GM19395 (cell line): ENCODE results near the gene TRABD2A.
A peak's percentile ranks its signal among the peaks of the same experiment; 100 is the strongest.
"Not testable (repeated sequence)": the region's sequence is repeated elsewhere in the genome, so short reads cannot be mapped to it uniquely, and the experiment has no call there.

Experiments
- ATAC-seq: cut with Tn5 transposase; IDR thresholded peaks from one replicate; pipeline ENCODE4 v1.9.1; 2021; ENCODE audit warnings: mild to moderate bottlenecking, moderate library complexity; ENCODE audit not compliant: unreplicated experiment

The TRABD2A gene

DNA sequence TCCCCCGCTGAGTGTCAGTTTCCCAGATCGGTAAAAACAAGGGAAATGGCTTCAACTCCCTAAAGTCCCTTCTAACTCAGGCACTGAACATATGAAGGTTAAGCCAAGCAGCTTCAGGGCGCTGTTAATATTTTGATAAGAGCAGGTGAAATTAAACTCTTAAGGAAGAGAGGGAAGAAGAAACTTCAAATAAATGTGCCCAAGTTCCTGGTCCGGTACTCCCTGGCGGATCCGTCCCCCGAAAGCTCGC, 564 bp downstream of the TRABD2A start:
- no peak for ATAC-seq

DNA sequence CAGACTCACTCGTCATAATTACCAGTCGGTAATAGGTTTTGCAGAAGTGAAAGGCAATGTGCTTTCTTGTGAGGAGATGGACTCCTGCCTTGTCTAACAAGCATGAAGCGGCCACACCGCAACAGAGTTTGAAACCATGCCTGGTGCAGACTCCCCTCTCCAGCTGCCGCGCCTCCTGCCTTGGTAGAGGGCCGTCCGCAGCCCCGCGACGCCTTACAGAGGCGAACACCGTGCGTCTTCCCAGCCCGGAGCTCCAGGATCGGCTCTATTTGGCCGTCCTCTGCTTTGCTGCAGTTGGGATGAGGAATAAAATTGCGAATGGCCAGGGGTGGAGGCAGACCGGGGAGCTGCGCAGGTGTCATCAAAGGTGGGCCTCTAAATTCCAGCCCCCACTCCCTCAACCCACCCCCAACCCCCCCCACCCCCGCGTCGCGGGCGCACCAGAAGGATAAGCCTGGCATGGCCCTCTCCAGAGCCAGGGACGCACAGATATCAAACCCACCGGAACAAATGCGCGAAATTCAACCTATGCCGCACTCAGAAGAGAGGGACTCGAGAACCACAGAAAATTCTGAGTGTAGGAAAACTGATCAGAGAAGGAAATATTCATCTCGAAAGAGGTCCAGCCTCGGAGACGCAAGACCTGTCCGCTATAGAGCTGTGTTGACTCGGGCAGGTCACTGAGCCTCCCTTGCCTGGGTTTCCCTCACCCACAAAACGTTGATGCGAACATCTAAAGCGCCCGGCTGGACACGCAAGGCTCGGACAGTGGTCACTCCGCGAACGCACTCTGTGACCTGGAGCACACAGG, 1.1 kb downstream of the TRABD2A start:
- peak; percentile 70 for ATAC-seq

DNA sequence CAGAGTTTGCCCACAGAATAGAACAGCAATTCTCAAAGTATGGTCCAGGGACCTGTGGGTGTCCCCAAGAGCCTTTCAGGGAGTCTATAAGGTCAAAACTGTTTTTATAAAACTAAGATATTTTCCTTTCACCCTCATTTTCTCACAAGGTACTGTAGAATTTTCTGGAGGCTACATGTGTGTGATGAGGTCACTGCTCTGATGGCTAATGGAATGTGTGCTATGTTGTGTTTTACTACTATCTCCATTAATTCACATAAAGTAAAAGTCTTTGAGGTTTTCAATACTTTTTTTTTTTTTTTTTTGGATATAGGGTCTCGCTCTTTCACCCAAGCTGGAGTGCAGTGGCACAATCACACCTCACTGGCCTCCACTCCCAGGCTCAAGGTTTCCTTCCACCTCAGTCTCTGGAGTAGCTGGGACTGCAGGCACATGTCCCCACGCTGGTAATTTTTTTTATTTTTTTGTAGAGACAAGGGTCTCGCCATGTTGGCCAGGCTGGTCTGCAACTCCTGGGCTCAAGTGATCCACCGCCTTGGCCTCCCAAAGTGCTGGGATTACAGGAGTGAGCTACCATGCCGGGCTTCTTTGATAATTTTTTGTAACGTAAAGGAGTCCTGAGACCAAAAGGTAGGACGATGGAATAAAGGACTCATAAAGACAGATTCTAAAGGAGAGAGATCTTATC, 1.8 kb downstream of the TRABD2A start:
- no peak for ATAC-seq

- no peak for ATAC-seq
Observed at GRCh38 chr2:84878459-84878858, 2.4 kb downstream of the TRABD2A start.

- ATAC-seq = no peak
Observed at GRCh38 chr2:84876369-84876768, 4.5 kb downstream of the TRABD2A start.

GRCh38 chr2:84875619-84876018, 5.3 kb downstream of the TRABD2A start:
- ATAC-seq = not testable (repeated sequence)

- ATAC-seq = no peak
Observed at GRCh38 chr2:84875213-84875560, 5.7 kb downstream of the TRABD2A start.

DNA sequence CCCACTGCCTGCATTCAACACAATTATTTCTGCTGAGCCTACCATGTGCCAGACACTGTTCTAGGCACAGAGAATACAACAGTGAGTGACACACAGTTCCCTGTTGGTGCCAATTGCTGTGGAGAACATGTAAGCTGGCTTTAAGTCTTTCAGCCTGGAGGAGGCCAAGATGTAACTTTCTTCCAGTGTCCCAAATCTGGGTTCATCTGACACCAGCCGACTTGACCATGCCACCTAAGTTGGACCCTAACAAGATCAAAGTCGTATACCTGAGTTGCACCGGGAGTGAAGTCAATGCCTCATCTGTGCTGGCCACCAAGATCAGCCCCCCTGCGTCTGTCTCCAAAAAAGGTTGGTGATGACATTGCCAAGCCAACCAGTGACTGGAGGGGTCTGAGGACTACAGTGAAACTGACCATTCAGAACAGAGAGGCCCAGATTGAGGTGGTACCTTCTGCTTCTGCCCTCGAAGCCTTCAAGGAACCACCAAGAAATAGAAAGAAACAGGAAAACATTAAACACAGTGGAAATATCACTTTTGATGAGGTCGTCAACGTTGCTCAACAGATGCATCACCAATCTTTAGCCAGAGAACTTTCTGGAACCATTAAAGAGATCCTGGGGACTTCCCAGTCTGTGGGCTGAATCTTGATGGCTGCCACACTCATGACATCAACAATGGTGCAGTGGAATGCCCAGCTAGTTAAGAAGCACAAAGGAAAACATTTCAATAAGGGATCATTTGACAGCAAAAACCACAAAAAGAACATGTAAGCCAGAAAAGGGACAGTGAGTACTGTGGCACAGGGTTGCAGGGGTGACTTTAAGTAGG, 6.3 kb downstream of the TRABD2A start:
- ATAC-seq = no peak

GRCh38 chr2:84873350-84873749, 7.5 kb downstream of the TRABD2A start:
- no peak for ATAC-seq

DNA sequence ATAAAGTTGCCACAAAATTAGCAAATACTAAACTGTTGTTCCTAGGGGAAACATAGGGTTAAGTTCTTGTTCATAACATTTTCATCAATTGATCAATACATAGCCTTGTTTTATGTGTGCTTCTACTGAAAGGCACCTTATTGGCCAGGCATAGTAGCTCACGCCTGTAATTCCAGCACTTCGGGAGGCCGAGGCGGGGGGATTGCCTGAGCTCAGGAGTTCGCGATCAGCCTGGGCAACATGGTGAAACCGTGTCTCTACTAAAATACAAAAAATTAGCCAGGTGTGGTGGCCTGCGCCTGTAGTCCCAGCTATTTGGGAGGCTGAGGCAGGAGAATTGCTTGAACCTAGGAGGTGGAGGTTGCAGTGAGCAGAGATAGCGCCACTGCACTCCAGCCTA, 8.2 kb downstream of the TRABD2A start:
- ATAC-seq = not testable (repeated sequence)

- no peak for ATAC-seq
Observed at GRCh38 chr2:84870306-84870705, 10.6 kb downstream of the TRABD2A start.

DNA sequence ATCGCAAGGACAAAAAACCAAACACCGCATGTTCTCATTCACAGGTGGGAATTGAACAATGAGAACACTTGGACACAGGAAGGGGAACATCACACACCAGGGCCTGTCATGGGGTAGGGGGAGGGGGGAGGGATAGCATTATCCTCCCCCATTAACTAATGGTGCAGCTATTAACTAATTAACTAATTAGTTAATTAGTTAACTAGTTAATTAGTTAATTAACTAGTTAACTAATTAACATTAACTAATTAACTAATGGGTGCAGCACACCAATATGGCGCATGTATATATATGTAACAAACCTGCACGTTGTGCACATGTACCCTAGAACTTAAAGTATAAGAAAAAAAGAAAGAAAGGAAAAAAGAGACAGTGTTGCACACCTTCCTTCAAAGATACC, 12.6 kb downstream of the TRABD2A start:
- ATAC-seq = not testable (repeated sequence)

- ATAC-seq = no peak
Observed at GRCh38 chr2:84866122-84866521, 14.8 kb downstream of the TRABD2A start.

DNA sequence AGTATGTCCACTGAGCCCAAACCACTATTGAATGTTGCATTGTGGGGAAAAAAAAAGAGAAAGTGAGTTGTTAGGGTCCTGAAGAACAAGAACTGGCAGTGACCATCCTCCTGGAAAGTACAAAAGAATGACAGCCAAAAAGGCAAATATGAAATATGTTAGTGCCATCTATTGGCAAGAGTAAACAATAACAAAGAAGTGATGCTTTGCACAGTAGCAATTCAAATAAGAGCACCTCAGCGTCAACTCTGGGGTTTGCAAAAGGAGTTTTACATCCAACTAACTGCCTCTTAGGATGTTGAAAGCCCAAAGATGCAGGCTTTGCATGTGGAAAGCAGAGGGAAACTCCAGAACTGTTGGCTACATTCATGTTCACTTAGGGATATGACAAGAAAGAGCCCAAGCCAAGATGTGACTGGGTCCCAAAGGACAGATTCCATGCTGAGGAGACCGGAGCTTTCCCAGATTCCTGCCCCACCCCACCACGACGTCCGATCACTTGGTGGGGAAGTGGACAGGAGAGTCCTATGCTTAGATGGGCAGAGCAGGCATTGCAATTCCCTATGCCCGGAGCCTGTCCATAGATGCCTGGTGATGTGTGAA, 15.6 kb downstream of the TRABD2A start:
- ATAC-seq = no peak

DNA sequence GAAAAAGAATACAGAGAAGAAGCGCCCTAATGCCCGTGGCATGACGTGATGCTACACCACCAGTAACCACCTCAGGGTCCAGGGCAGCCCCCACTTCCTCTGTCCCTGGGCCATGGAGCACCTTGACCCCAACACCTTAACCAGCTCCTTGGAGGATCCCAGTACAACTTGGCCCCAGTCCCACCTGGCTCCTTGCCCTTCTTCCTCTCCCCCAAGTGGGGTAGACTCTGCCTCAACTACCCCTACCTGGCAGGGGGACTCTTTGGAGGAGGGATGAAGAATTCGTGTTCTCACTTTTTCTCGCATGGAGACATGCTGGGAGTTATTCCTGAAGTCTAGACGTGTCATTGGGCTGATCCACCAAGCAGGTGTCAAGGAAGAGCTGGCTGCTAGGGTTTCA, 18.9 kb downstream of the TRABD2A start:
- ATAC-seq = no peak

GRCh38 chr2:84861539-84861938, 19.3 kb downstream of the TRABD2A start:
- no peak for ATAC-seq

DNA sequence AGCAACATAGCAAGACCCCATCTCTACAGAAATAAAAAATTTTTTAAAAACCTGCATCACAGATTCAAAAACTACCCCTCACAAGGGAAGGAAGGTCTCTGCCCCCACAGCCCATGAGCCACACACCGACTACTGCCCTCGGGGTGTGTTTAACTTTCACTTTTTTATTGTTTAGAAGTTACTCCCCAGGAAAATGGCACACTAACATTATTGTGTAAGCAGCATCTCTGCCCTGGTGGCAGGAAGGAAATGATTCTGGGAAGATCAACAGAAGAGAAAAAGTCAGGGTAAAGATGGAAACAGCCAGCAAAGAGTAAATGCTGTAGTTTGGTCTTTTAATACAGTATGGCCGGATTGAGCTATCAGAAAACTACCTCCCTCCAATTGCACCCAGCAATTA, 21.9 kb downstream of the TRABD2A start:
- ATAC-seq = no peak

DNA sequence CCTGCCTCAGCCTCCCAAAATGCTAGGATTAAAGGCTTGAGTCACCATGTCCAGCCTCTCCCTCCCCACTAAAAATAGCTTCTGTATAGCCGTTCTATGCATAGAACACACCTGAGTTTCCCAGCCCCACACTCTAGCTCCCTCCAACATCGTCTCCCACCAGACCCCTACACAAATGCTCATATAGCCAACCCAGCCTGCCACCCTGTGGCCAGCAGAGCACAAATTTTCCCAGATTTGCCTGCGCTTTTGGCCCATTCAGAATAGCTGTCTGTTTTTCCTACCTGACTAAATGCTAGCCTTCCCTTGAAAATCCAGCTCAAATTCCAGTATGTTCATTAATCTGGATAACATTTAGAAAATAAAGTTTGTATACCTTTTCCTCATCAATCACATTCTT, 22.8 kb downstream of the TRABD2A start:
- no peak for ATAC-seq

- ATAC-seq = no peak
Observed at GRCh38 chr2:84857566-84857965, 23.3 kb downstream of the TRABD2A start.

GRCh38 chr2:84856787-84857186, 24.1 kb downstream of the TRABD2A start:
- ATAC-seq = peak; percentile 70

- no peak for ATAC-seq
Observed at GRCh38 chr2:84855731-84856130, 25.2 kb downstream of the TRABD2A start.

GRCh38 chr2:84854850-84855249, 26.0 kb downstream of the TRABD2A start:
- no peak for ATAC-seq
